ENCODE measurements around the gene LMO4. TPM values are rescaled to one million over a fixed set of nuclear protein-coding genes. Genes with fewer than 3 reads are reported as not detected.
A peak's percentile ranks its signal among the peaks of the same experiment; 100 is the strongest.

The LMO4 gene
- total RNA-seq, 1 experiment from 2014 or later = 53.8 TPM

- Histone ChIP-seq H3K9me3 (no peaks in the 10 kb centered on the region), H3K27me3 (replicated peaks; ENCODE audit: control insufficient read depth, insufficient read depth, low read length) (no peaks in the 10 kb centered on the region), H3K4me1 (no peaks in the 10 kb centered on the region), H3K4me3 (ENCODE audit: low read depth, low read length) (no peak overlapping the region), H3K36me3 (ENCODE audit: control insufficient read depth, insufficient read depth, low read length) (no peaks in the 10 kb centered on the region)
- DNase-seq = peak; percentile 51 to 53
- H3K27ac Mint-ChIP-seq (ENCODE audit: unreplicated experiment) = no peak overlapping the region
- H3K9me3 Mint-ChIP-seq (ENCODE audit: unreplicated experiment) = no peaks in the 10 kb centered on the region
- ChIA-PET POLR2A (no interaction called here), CTCF (no interaction called here)
- H3K4me1 Mint-ChIP-seq (ENCODE audit: low read depth, unreplicated experiment) = no peaks in the 10 kb centered on the region
- no peaks in the 10 kb centered on the region for H3K36me3 Mint-ChIP-seq (ENCODE audit: insufficient read depth, unreplicated experiment)
- BruUV-seq (replicated peaks) = no TSS peak
- no peak overlapping the region for H3K4me3 Mint-ChIP-seq (ENCODE audit: unreplicated experiment)
- intact Hi-C loops (cut with micrococcal nuclease; ENCODE audit: unreplicated experiment) = no loop called here
- TF ChIP-seq, protein P1, sequence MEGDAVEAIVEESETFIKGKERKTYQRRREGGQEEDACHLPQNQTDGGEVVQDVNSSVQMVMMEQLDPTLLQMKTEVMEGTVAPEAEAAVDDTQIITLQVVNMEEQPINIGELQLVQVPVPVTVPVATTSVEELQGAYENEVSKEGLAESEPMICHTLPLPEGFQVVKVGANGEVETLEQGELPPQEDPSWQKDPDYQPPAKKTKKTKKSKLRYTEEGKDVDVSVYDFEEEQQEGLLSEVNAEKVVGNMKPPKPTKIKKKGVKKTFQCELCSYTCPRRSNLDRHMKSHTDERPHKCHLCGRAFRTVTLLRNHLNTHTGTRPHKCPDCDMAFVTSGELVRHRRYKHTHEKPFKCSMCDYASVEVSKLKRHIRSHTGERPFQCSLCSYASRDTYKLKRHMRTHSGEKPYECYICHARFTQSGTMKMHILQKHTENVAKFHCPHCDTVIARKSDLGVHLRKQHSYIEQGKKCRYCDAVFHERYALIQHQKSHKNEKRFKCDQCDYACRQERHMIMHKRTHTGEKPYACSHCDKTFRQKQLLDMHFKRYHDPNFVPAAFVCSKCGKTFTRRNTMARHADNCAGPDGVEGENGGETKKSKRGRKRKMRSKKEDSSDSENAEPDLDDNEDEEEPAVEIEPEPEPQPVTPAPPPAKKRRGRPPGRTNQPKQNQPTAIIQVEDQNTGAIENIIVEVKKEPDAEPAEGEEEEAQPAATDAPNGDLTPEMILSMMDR (IDR thresholded peaks at IDR 0.05; ENCODE audit: insufficient read depth in 1 of 2, low read depth in 1 of 2, low read length in 1 of 2, severe bottlenecking in 1 of 2, unreplicated experiment in 1 of 2) = no peak
- H3K27me3 Mint-ChIP-seq (ENCODE audit: insufficient read depth, unreplicated experiment) = no peaks in the 10 kb centered on the region
Observed at GRCh38 chr1:87284456-87285240, 44.0 kb upstream of the LMO4 start.

DNA sequence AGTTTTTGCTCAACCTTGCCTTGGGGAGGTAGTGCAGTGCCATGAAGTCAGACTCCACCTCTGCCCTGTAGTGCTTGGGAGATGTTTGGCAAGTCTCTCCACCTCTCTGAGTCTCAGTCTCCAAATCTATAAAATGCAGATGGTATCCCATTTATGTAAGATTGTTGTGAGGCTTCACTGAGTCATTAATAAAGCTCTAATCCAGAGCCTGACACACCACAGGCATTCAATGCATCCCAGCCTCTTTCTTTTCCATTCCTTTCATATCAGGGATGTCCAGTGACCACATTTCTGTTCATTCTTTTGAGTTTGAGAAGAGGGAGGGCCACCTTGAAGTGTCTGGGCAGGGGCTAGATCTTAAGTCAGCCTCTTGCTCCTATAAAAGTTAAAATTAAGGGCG is 37.6 kb upstream of the LMO4 start:
- POLR2A ChIA-PET = no interaction called here
- no peaks in the 10 kb centered on the region for H3K4me1 ChIP-seq
- DNase-seq = no peak
- H3K9me3 ChIP-seq = no peaks in the 10 kb centered on the region
- intact Hi-C loops (cut with micrococcal nuclease; ENCODE audit: unreplicated experiment) = loop anchor here (2.0 to 10.0 kb wide), 2 partner anchors 160 to 664 kb away; no protein-coding TSS in a partner anchor
- no peak overlapping the region for H3K27ac Mint-ChIP-seq (ENCODE audit: unreplicated experiment)
- no TSS peak for BruUV-seq (replicated peaks)
- no peaks in the 10 kb centered on the region for H3K36me3 ChIP-seq (ENCODE audit: control insufficient read depth, insufficient read depth, low read length)
- H3K36me3 Mint-ChIP-seq (ENCODE audit: insufficient read depth, unreplicated experiment) = no peaks in the 10 kb centered on the region
- H3K9me3 Mint-ChIP-seq (ENCODE audit: unreplicated experiment) = no peaks in the 10 kb centered on the region
- H3K4me1 Mint-ChIP-seq (ENCODE audit: low read depth, unreplicated experiment) = no peaks in the 10 kb centered on the region
- H3K4me3 Mint-ChIP-seq (ENCODE audit: unreplicated experiment) = no peak overlapping the region
- TF ChIP-seq, protein P1 (IDR thresholded peaks at IDR 0.05; ENCODE audit: insufficient read depth in 1 of 2, low read depth in 1 of 2, low read length in 1 of 2, severe bottlenecking in 1 of 2, unreplicated experiment in 1 of 2) = no peak
- CTCF ChIA-PET = no interaction called here
- no peaks in the 10 kb centered on the region for H3K27me3 ChIP-seq (replicated peaks; ENCODE audit: control insufficient read depth, insufficient read depth, low read length)
- H3K4me3 ChIP-seq (ENCODE audit: low read depth, low read length) = no peak overlapping the region
- no peaks in the 10 kb centered on the region for H3K27me3 Mint-ChIP-seq (ENCODE audit: insufficient read depth, unreplicated experiment)

DNA sequence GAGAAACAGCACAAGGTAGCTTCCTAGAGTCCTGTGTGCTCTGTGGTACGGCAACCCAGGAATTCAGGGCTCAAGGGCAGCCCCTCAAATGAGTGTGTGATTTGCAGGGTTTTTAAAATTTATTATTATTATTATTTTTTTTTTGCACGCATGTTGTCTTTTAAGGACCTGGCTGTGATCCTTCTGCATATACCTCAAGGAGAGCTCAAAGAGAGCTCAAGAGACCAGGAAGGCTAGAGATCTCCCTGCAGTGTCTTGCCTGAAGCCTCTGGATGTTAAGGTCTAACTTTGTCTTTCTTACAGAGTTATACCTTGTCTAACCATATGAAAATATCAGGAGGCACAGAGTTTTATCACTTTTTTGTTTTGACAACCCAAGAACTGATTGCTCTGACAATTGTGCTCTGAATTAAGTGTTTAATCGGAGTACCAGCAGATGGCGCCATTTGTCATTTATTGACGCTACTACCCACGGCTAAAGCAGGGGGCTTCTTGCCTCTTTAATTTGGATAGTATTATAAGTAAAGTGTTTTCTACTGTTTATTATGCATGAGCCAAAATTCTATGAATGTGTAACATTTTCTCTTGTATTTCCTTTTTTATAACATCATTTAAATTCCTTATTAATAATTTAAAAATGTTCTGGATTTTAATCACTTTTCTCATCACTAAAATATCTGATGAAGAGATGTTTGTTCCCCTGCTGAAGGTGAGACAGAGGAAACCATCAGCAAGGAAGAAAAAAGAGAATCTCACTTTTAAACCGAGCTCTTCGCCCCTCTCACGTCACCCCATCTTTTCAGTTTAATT is 35.8 kb upstream of the LMO4 start:
- TF ChIP-seq, protein P1 (IDR thresholded peaks at IDR 0.05; ENCODE audit: insufficient read depth in 1 of 2, low read depth in 1 of 2, low read length in 1 of 2, severe bottlenecking in 1 of 2, unreplicated experiment in 1 of 2) = peak; percentile 44 to 51
- no peaks in the 10 kb centered on the region for H3K4me1 Mint-ChIP-seq (ENCODE audit: low read depth, unreplicated experiment)

More for the DNA sequence above, 35.8 kb upstream of the LMO4 start:
- DNase-seq = peak; percentile 53 to 55
- Mint-ChIP-seq H3K4me3 (ENCODE audit: unreplicated experiment) (no peak overlapping the region), H3K9me3 (ENCODE audit: unreplicated experiment) (no peaks in the 10 kb centered on the region), H3K36me3 (ENCODE audit: insufficient read depth, unreplicated experiment) (no peaks in the 10 kb centered on the region), H3K27ac (ENCODE audit: unreplicated experiment) (no peak overlapping the region), H3K27me3 (ENCODE audit: insufficient read depth, unreplicated experiment) (no peaks in the 10 kb centered on the region)
- Histone ChIP-seq H3K27me3 (replicated peaks; ENCODE audit: control insufficient read depth, insufficient read depth, low read length) (no peaks in the 10 kb centered on the region), H3K36me3 (ENCODE audit: control insufficient read depth, insufficient read depth, low read length) (no peaks in the 10 kb centered on the region), H3K4me1 (no peaks in the 10 kb centered on the region), H3K9me3 (no peaks in the 10 kb centered on the region), H3K4me3 (ENCODE audit: low read depth, low read length) (no peak overlapping the region)
- no TSS peak for BruUV-seq (replicated peaks)
- POLR2A ChIA-PET = interaction anchor here (0.7 kb wide), 1 partner anchor 1959 kb away, joined by 4 read pairs; no protein-coding TSS in a partner anchor
- intact Hi-C loops (cut with micrococcal nuclease; ENCODE audit: unreplicated experiment) = loop anchor here (1.0 to 10.0 kb wide), 2 partner anchors 662 to 768 kb away; no protein-coding TSS in a partner anchor
- CTCF ChIA-PET = interaction anchor here (0.7 kb wide), 1 partner anchor 668 kb away, joined by 3 read pairs; no protein-coding TSS in a partner anchor
